SK-N-SH treated with all-trans-retinoic acid at 6 μM for 48 hours (cell line): ENCODE measurements around the gene TRAPPC2L.

Experiments used
- ARNTL ChIP-seq: fragments of 450-650 bp; formaldehyde crosslinking; IDR thresholded peaks from 2 replicates; pipeline ENCODE4 v1.5.0; 2020; ENCODE audit warnings: low read depth, mild to moderate bottlenecking, moderate library complexity, borderline replicate concordance
- TF ChIP-seq, protein P1 (sequence below): fragments of 250-450 bp; sonication (Bioruptor Pico); IDR thresholded peaks from 2 replicates; pipeline ENCODE4 v1.5.0; 2020; ENCODE audit warnings: mild to moderate bottlenecking, moderate library complexity
- TF ChIP-seq, protein P2 (sequence below): fragments of 250-450 bp; sonication (Bioruptor Pico); IDR thresholded peaks from 2 replicates; pipeline ENCODE4 v1.8.0; 2020; ENCODE audit warnings: mild to moderate bottlenecking, moderate library complexity, borderline replicate concordance

DNA sequence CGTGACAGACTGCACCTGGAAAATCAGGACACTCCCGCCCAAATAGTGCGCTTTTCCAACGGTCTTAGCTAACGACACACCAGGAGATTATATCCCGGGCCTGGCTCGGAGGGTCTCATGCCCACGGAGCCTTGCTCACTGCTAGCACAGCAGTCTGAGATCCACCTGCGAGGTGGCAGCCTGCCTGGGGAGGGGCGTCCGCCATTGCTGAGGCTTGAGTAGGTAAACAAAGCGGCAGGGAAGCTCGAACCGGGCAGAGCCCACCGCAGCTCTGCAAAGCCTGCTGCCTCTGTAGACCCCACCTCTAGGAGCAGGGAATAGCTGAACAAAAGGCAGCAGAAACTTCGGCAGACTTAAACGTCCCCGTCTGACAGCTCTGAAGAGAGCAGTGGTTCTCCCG, 5.3 kb upstream of the TRAPPC2L start:
- TF ChIP-seq, protein P1, sequence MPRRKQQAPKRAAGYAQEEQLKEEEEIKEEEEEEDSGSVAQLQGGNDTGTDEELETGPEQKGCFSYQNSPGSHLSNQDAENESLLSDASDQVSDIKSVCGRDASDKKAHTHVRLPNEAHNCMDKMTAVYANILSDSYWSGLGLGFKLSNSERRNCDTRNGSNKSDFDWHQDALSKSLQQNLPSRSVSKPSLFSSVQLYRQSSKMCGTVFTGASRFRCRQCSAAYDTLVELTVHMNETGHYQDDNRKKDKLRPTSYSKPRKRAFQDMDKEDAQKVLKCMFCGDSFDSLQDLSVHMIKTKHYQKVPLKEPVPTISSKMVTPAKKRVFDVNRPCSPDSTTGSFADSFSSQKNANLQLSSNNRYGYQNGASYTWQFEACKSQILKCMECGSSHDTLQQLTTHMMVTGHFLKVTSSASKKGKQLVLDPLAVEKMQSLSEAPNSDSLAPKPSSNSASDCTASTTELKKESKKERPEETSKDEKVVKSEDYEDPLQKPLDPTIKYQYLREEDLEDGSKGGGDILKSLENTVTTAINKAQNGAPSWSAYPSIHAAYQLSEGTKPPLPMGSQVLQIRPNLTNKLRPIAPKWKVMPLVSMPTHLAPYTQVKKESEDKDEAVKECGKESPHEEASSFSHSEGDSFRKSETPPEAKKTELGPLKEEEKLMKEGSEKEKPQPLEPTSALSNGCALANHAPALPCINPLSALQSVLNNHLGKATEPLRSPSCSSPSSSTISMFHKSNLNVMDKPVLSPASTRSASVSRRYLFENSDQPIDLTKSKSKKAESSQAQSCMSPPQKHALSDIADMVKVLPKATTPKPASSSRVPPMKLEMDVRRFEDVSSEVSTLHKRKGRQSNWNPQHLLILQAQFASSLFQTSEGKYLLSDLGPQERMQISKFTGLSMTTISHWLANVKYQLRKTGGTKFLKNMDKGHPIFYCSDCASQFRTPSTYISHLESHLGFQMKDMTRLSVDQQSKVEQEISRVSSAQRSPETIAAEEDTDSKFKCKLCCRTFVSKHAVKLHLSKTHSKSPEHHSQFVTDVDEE (CRISPR knock-in tag) = no peak
- TF ChIP-seq ARNTL (CRISPR knock-in tag) = no peak
- TF ChIP-seq, protein P2, sequence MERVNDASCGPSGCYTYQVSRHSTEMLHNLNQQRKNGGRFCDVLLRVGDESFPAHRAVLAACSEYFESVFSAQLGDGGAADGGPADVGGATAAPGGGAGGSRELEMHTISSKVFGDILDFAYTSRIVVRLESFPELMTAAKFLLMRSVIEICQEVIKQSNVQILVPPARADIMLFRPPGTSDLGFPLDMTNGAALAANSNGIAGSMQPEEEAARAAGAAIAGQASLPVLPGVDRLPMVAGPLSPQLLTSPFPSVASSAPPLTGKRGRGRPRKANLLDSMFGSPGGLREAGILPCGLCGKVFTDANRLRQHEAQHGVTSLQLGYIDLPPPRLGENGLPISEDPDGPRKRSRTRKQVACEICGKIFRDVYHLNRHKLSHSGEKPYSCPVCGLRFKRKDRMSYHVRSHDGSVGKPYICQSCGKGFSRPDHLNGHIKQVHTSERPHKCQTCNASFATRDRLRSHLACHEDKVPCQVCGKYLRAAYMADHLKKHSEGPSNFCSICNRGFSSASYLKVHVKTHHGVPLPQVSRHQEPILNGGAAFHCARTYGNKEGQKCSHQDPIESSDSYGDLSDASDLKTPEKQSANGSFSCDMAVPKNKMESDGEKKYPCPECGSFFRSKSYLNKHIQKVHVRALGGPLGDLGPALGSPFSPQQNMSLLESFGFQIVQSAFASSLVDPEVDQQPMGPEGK (CRISPR knock-in tag) = no peak
